HG03354 (cell line): ENCODE measurements around the gene HIGD2A.
A peak's percentile ranks its signal among the peaks of the same experiment; 100 is the strongest.

Source experiments
- ATAC-seq: cut with Tn5 transposase; IDR thresholded peaks from one replicate; pipeline ENCODE4 v1.9.1; 2021; ENCODE audit warnings: mild to moderate bottlenecking; ENCODE audit not compliant: unreplicated experiment, poor library complexity, severe bottlenecking

Gene HIGD2A

DNA sequence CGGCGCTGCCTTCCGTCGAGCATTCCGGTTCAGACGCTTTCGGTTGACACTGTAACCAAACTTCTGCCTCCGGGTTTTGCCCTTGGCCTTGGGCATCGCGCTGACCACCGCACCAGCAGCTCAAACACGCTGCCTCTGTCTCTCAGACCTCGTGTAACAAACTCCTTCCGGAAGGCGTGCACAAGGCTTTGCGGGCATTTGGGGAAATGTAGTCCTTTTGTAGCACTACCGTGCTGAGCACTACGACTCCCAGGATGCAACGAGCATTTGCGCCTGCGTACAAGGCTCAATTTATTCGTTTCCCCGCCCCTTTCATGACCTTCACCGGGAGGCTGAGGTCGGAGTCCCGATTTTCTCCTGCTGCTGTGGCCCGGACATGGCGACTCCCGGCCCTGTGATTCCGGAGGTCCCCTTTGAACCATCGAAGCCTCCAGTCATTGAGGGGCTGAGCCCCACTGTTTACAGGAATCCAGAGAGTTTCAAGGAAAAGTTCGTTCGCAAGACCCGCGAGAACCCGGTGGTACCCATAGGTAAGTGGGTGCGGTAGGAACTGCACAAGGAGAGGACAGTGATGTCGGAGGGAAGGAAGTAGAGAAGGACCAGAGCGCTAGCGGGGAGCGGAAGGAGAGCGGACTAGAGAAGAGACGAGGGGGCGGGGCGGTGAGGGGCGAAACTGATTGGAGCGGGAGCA is at the start of gene HIGD2A, which contains the start of gene NOP16:
TSS of gene HIGD2A (plus strand) at position 308 of the 691 bp plus-strand sequence. CDS start at position 377, 69 bp downstream.
TSS of gene NOP16 (minus strand) at position 155 of the 691 bp plus-strand sequence. CDS start at position 96, 59 bp downstream.
- peak; percentile 94 for ATAC-seq

DNA sequence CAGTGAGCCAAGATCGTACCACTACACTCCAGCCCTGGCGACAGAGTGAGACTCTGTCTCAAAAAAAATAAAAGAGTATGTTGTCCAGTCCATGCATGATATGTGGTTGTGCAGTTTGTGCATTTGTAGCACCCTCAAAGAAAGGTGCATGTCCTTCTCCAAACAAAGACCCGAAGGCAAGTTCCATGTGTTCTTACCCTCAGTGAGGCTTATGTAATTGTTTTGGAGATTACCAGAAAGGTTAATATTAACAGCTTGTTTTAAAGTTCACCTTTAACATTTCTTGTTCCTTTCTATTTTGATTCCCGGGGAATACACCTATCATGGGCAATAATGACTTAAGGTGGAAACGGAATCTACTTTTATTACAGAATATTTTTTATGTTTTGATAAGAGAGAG is 49.2 kb upstream of the HIGD2A start:
- ATAC-seq, result no peak

- ATAC-seq, result no peak
Measured at GRCh38 chr5:176341325-176342157, 47.0 kb upstream of the HIGD2A start.

DNA sequence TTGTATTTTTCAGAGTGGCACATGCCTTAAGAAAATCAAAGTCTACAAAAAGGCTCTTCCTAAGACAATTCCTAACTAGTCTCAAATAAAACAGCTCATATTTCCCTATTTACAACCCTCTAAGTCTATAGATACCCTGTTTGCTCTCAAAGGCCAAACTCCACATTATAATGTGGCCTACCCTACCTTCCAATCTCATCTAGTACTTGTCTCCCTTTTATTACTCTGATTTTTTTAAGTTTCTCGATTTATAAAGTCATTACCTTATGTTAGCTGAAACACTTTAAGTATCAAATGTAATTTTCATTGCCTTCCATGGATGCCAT is 46.4 kb upstream of the HIGD2A start:
- ATAC-seq, result no peak

- no peak for ATAC-seq
Measured at GRCh38 chr5:176342766-176343458, 45.6 kb upstream of the HIGD2A start.

- ATAC-seq, result no peak
Measured at GRCh38 chr5:176350416-176350815, 38.1 kb upstream of the HIGD2A start.

GRCh38 chr5:176352116-176352878 is 36.3 kb upstream of the HIGD2A start:
- ATAC-seq, result no peak

DNA sequence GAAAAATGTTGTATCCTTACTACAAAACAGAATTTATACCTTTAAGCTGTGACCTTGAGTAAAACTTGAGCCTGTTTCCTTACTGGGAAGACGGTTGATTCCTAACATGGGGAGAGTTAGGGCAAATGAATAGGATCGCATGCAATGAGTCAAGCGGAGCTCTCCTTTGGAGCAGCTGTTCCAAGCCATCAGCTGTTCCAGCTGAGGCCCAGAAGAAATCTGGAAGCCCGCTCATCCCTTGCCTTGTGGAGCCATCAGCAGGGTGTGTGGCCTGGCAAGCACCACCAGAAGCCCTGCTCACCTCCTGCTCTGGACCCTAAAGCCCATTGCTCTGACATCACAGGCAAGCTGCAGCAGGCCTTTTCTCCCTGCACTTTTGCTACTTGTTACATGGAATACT is 35.0 kb upstream of the HIGD2A start:
- no peak for ATAC-seq

DNA sequence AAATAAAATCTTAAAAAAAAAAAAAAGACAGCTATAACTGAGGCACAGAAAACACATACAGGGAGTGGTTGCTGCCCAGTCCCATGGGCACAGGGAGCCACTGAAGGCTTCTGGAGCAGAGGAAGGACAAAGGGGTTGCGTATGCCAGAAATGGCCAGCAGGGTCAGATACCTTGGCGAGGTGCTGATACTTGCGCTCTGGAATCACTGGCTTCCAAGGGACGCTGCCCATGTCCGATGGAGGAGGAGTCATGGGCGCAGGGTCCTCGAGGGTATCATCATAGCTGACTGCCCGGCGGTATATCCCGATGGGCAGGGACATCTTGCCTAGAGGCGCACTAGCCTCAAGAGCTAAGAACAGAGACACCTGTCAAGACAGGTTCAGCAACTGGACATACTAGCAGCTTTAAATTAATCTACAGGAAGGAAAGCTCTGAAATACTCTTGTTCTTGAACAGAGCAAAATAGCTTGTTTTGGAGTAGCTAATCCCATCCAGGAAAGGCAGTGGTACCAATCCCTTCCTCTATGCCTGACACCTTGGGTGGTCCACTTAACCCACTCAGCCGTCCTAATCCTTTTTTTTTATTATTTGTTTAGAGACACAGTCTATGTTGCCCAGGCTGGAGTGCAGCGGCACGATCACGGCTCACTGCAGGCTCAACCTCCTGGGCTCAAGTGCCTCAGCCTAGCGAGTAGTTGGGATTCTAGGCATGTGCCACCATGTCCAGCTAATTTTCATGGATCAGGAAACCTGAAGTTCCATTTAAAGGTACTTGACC is 33.0 kb upstream of the HIGD2A start:
- ATAC-seq, result no peak

GRCh38 chr5:176356179-176356566 is 32.4 kb upstream of the HIGD2A start:
- no peak for ATAC-seq

DNA sequence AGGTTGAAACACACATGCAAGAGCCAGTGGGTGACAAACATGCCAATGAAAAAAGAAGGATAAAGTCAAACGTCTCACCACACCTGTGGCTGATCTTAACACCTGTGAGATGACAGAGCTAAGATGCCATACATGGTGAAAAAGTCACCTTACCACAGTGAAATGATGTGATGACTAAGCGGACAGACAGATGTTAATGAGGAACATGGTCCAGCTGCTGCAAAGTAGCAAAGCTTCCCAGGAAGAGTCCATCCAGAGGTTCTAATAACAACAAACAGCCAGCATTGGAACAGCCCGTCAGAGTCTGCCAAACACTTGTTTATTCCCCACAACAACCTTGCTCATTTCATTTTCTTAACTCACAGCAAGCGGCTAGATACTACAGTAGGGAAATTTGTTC is 28.9 kb upstream of the HIGD2A start:
- ATAC-seq, result no peak

DNA sequence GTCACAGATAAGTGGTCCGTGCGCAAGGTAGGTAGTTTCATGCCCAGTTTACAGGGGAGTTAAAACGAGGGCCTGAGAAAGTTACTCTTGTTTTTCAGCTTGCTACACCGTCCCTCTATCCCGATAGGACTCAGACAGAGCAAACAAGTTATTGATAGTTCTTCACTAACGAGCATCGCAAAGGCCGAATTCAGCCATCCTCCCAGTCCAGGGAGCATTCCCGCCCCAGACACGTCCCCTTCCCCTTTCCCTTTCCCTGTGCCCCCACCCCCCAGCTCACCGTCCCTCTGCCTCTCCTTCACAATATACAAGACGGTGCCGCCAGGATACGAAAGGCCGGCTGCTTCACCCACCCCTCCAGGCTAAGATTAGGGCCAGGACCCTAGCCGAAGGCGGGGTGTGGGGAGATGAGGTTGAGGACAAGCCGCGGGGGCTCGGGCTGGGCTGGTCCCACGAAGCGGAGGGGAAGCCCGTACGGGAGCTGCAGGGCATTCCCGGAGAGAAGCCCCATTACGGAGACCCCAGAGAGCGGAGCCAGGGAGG is 27.6 kb upstream of the HIGD2A start:
- ATAC-seq, result no peak

GRCh38 chr5:176361437-176362232 is 26.9 kb upstream of the HIGD2A start, which contains the start of gene KIAA1191:
TSS of gene KIAA1191 (minus strand) at chr5:176361764. CDS start at chr5:176359508, 2,256 bp downstream.
- ATAC-seq, result peak; percentile 88

GRCh38 chr5:176362233-176362490 is 26.4 kb upstream of the HIGD2A start:
- peak; percentile 14 for ATAC-seq

DNA sequence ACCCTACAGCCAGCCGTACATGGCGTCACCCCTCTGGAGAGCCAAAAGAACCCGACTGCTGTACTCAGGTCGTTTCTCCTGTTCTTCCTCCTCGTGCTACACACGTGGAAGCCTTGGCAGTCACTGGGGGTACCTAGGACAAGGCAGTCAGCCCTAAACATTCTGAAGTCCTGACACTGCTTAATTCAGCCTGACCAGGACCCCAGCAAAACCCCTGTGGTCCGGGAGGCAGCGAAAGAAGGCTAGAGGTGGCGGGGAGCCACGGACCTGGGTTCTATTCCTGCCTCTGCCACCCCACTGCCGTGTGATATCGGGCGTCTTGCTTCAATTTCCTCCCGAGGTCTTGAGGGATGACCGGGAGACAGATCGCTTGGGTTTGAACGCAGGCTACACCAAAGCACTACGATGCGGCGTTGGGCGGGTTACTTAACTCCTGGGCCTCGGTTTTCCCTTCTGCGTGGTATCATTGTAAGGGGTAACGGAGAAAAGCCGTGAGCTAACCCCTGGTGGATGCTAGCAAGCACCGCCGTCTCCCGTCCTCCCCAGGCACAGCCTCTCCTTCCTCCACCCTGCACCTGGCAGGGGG is 23.7 kb upstream of the HIGD2A start:
- ATAC-seq, result no peak

DNA sequence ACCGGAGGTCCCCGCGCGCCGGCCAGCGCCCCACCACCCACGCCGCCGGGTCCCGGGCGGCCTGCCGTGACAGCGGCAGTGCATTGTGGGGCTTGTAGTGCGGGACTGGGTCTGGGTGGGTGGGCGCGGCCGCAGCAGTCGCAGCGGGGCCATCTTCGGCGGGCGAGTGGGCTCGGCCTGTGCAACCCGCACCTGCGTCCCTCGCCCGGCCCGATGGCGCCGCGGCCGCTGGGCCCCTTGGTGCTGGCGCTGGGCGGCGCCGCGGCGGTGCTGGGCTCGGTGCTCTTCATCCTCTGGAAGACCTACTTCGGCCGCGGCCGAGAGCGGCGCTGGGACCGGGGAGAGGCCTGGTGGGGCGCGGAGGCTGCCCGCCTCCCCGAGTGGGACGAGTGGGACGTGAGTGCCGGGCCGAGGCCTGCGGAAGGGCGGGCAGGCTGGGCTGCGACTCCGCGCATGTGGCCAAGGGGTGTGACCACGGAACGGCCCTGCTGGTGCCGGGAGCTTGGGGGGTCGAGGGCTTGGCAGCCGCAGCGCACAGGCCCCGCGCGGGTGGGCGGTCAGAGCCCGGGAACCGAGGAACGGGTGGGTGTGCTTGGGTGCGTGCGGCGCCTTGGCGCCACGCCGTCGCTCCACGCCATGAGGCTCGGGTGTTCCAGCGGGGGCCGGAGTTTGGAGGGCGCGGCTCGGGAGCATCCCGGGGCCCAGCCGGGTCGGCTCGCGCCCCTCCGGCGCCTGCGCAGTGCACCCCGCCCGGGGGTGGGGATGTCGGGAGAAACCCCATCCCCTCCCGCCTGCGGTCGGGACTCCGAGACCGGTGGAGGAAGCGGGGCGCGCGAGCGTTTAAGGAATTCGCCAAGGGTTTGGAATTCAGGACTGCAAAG is 23.0 kb upstream of the HIGD2A start, which contains the start of gene ARL10:
TSS of gene ARL10 (plus strand) at position 137 of the 881 bp plus-strand sequence. CDS start at position 214, 77 bp downstream.
- ATAC-seq, result peak; percentile 30
